ENCODE measurements around the gene DDA1. TPM values are rescaled to one million over a fixed set of nuclear protein-coding genes. Genes with fewer than 3 reads are reported as not detected.

The DDA1 gene
- total RNA-seq, 6 experiments from 2014 or later: 77.1 to 92.5 (median 83.4) TPM

- TF ChIP-seq, protein P1, sequence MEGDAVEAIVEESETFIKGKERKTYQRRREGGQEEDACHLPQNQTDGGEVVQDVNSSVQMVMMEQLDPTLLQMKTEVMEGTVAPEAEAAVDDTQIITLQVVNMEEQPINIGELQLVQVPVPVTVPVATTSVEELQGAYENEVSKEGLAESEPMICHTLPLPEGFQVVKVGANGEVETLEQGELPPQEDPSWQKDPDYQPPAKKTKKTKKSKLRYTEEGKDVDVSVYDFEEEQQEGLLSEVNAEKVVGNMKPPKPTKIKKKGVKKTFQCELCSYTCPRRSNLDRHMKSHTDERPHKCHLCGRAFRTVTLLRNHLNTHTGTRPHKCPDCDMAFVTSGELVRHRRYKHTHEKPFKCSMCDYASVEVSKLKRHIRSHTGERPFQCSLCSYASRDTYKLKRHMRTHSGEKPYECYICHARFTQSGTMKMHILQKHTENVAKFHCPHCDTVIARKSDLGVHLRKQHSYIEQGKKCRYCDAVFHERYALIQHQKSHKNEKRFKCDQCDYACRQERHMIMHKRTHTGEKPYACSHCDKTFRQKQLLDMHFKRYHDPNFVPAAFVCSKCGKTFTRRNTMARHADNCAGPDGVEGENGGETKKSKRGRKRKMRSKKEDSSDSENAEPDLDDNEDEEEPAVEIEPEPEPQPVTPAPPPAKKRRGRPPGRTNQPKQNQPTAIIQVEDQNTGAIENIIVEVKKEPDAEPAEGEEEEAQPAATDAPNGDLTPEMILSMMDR (IDR thresholded peaks at IDR 0.05): no peak
- Mint-ChIP-seq H3K9me3 (no peaks in the 10 kb centered on the region), H3K27ac (no peak overlapping the region), H3K4me3 (peak overlapping the region; percentile 73), H3K4me1 (ENCODE audit: low read depth) (peaks cover 35% of the 10 kb centered on the region), H3K36me3 (ENCODE audit: low read depth) (peaks cover 13% of the 10 kb centered on the region; the same call in 1 of the 2 replicates), H3K27me3 (ENCODE audit: insufficient read depth) (no peaks in the 10 kb centered on the region; the same call in none of the 2 replicates)
- DNase-seq: no peak
These were observed 6.8 kb upstream of the DDA1 start for GRCh38 chr19:17302391-17303166.

- no peaks in the 10 kb centered on the region for H3K9me3 Mint-ChIP-seq
- peak within 1 kb of the TSS; percentile 73 for H3K4me3 Mint-ChIP-seq
- TF ChIP-seq, protein P1 (IDR thresholded peaks at IDR 0.05): peak; percentile 82
- H3K27me3 Mint-ChIP-seq (ENCODE audit: insufficient read depth): no peaks in the 10 kb centered on the region; the same call in none of the 2 replicates
- DNase-seq: peak; percentile 94
- H3K27ac Mint-ChIP-seq: peak within 1 kb of the TSS; percentile 31; the same call in 1 of the 2 replicates
- peaks cover 41% of the 10 kb centered on the region for H3K4me1 Mint-ChIP-seq (ENCODE audit: low read depth)
- H3K36me3 Mint-ChIP-seq (ENCODE audit: low read depth): peaks cover 9% of the 10 kb centered on the region; the same call in 1 of the 2 replicates
These were observed 6.0 kb upstream of the DDA1 start, which contains the start of gene ABHD8 for GRCh38 chr19:17303167-17303939. TSS of gene ABHD8 (minus strand) at chr19:17303425. CDS start at chr19:17301616, 1,809 bp downstream.

DNA sequence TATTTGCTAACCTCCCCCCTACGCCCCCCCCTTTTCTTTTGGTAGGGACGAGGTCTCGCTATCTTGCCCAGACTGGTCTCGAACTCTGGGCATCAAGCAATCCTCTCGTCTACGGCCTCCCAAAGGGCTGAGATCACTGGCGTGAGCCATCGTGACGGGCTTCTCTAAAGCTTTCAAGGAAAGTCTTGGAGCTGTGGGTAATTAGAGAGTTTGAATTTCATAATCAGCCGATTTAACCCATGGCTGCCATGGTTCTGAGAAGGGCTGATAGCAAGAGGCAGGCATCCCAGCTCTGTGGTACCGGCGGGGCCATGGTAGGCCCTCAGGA is 5.5 kb upstream of the DDA1 start:
- H3K27ac Mint-ChIP-seq: 0 out of 2 replicates have a peak overlapping the region, but pooled peaks have one; percentile 31
- no peak for DNase-seq
- peaks cover 7% of the 10 kb centered on the region; the same call in 1 of the 2 replicates for H3K36me3 Mint-ChIP-seq (ENCODE audit: low read depth)
- no peaks in the 10 kb centered on the region; the same call in none of the 2 replicates for H3K27me3 Mint-ChIP-seq (ENCODE audit: insufficient read depth)
- H3K4me3 Mint-ChIP-seq: peak overlapping the region; percentile 73
- H3K9me3 Mint-ChIP-seq: no peaks in the 10 kb centered on the region
- TF ChIP-seq, protein P1 (IDR thresholded peaks at IDR 0.05): no peak
- peaks cover 41% of the 10 kb centered on the region for H3K4me1 Mint-ChIP-seq (ENCODE audit: low read depth)

- Mint-ChIP-seq H3K4me3 (peak overlapping the region; percentile 92), H3K9me3 (no peaks in the 10 kb centered on the region)
- DNase-seq: no peak
These were observed 4.8 kb upstream of the DDA1 start for GRCh38 chr19:17304386-17305215.

More at GRCh38 chr19:17304386-17305215, 4.8 kb upstream of the DDA1 start:
- TF ChIP-seq, protein P1 (IDR thresholded peaks at IDR 0.05): no peak
- Mint-ChIP-seq H3K27me3 (ENCODE audit: insufficient read depth) (no peaks in the 10 kb centered on the region; the same call in none of the 2 replicates), H3K27ac (peak overlapping the region; percentile 53), H3K4me1 (ENCODE audit: low read depth) (peaks cover 41% of the 10 kb centered on the region), H3K36me3 (ENCODE audit: low read depth) (peaks cover 7% of the 10 kb centered on the region; the same call in 1 of the 2 replicates)

Measured in HFFc6 (cell line).